SH-SY5Y (cell line): ENCODE data around the gene ZNF507.

Experiments used
- GATA2 ChIP-seq: IDR thresholded peaks from 2 replicates; pipeline ENCODE4 v1.6.1; 2011; ENCODE audit warnings: mild to moderate bottlenecking, low read depth, low read length
- GATA3 ChIP-seq: IDR thresholded peaks from 2 replicates; pipeline ENCODE4 v1.6.1; 2011; ENCODE audit warnings: low read depth, mild to moderate bottlenecking, low read length, moderate library complexity

GRCh38 chr19:32392901-32393300 lies 47.5 kb downstream of the ZNF507 start:
- TF ChIP-seq GATA2 (no peak), GATA3 (no peak)
